Measurements from ENCODE around the gene ATP1A1. TPM values are rescaled to one million over a fixed set of nuclear protein-coding genes. Genes with fewer than 3 reads are reported as not detected.
A peak's percentile ranks its signal among the peaks of the same experiment; 100 is the strongest.

Gene ATP1A1
- total RNA-seq, 1 donor = 122 TPM

DNA sequence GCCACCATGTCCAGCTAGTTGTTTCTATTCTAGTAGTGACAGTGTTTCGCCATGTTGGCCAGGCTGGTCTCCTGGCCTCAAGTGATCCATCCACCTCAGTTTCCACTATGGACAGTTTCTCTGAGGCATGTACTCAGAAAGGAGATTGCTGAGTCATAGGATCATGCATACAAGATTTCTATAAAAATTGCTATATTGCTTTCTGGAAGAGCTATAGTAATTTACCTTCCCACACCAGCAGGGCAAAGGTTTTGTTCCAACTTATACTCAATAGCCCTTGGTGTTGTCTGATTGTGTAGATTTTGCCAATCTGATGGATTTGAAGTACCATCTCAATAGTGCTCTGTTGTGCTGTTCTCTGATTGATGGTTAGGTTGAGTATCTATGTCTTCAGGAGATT is 15.6 kb upstream of the ATP1A1 start:
- Histone ChIP-seq H3K9me3 (ENCODE audit: low read depth, low read length) (no peaks in the 10 kb centered on the region), H2AFZ (ENCODE audit: low read length) (peak overlapping the region; percentile 8), H3K4me1 (ENCODE audit: insufficient read depth, low read length) (peaks cover 25% of the 10 kb centered on the region), H4K20me1 (ENCODE audit: insufficient read depth, low read length) (no peaks in the 10 kb centered on the region), H3K4me2 (ENCODE audit: insufficient read depth, low read length) (no peak overlapping the region), H3K36me3 (ENCODE audit: insufficient read depth, low read length) (no peaks in the 10 kb centered on the region), H3K27me3 (ENCODE audit: insufficient read depth, low read length) (no peaks in the 10 kb centered on the region), H3K79me2 (ENCODE audit: insufficient read depth, low read length) (no peaks in the 10 kb centered on the region), H3K4me3 (ENCODE audit: insufficient read depth, low read length) (no peak overlapping the region), H3K27ac (ENCODE audit: low read depth, low read length) (peak overlapping the region; percentile 1)
- no peak for DNase-seq (ENCODE audit: insufficient read length, low spot score, missing footprints)
- TF ChIP-seq, protein P1, sequence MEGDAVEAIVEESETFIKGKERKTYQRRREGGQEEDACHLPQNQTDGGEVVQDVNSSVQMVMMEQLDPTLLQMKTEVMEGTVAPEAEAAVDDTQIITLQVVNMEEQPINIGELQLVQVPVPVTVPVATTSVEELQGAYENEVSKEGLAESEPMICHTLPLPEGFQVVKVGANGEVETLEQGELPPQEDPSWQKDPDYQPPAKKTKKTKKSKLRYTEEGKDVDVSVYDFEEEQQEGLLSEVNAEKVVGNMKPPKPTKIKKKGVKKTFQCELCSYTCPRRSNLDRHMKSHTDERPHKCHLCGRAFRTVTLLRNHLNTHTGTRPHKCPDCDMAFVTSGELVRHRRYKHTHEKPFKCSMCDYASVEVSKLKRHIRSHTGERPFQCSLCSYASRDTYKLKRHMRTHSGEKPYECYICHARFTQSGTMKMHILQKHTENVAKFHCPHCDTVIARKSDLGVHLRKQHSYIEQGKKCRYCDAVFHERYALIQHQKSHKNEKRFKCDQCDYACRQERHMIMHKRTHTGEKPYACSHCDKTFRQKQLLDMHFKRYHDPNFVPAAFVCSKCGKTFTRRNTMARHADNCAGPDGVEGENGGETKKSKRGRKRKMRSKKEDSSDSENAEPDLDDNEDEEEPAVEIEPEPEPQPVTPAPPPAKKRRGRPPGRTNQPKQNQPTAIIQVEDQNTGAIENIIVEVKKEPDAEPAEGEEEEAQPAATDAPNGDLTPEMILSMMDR (IDR thresholded peaks at IDR 0.05; ENCODE audit: extremely low read depth, low read depth, low read length) = no peak

DNA sequence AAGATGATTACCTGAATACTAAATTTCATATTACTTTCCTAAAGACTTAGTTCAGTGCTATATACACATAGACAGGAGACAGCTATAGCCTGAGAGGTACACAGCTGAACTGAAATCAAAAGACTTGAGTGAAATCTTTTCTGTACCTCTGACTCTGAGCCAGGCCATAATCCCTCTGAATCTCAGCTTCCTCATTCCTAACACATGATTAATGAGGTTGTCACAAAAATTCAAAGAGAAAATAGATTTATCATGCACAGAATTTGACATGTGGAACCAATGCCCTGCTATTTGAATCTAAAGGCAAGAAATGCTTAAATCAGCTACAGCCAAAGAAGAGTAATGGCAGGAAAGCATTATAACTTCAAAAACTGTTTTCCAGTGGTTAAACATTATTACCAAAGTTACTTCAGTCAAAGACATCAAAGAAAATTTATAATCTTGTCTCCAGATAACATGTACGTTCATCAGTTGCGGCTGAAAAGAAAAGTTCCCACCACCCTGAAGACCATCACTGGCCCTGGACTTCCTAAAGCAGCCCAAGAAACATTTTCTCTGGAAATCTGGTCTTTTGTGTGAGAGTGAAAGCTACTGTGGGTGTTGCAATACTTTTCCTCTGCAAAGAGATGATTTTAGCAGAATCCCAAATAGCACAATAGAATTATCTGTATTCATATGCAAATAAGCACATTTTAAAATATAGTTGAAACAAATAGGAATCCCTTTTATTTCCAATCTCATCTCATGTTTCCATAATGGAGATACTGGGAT is 13.8 kb upstream of the ATP1A1 start:
- Histone ChIP-seq H3K9me3 (ENCODE audit: low read depth, low read length) (no peaks in the 10 kb centered on the region), H3K36me3 (ENCODE audit: insufficient read depth, low read length) (no peaks in the 10 kb centered on the region), H3K4me1 (ENCODE audit: insufficient read depth, low read length) (peaks cover 25% of the 10 kb centered on the region), H2AFZ (ENCODE audit: low read length) (no peak overlapping the region), H3K4me3 (ENCODE audit: insufficient read depth, low read length) (no peak overlapping the region), H3K4me2 (ENCODE audit: insufficient read depth, low read length) (peak overlapping the region; percentile 20), H3K27ac (ENCODE audit: low read depth, low read length) (no peak overlapping the region), H4K20me1 (ENCODE audit: insufficient read depth, low read length) (no peaks in the 10 kb centered on the region), H3K79me2 (ENCODE audit: insufficient read depth, low read length) (no peaks in the 10 kb centered on the region), H3K27me3 (ENCODE audit: insufficient read depth, low read length) (no peaks in the 10 kb centered on the region)
- DNase-seq (ENCODE audit: insufficient read length, low spot score, missing footprints) = no peak
- TF ChIP-seq, protein P1 (IDR thresholded peaks at IDR 0.05; ENCODE audit: extremely low read depth, low read depth, low read length) = no peak

DNA sequence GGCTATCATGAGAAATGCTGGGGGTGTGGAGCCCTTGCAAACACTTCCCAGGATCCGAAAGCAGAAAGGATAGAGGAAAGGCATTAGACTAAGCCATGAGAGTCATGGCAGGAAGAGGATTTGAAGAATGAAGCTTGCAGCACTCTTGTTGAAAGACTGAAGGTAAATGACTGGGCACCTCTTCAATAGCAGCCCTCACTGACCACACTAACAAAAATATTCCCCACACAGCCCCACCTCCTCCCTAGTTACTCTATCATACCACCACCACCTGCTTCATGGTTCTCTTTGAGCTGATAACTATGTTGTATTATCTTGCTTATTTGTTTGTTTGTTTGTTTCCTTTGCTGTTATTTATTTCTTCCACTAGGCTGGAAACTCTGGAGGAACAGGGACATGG is 13.2 kb upstream of the ATP1A1 start:
- Histone ChIP-seq H3K27ac (ENCODE audit: low read depth, low read length) (no peak overlapping the region), H3K36me3 (ENCODE audit: insufficient read depth, low read length) (no peaks in the 10 kb centered on the region), H3K4me1 (ENCODE audit: insufficient read depth, low read length) (peaks cover 25% of the 10 kb centered on the region), H3K9me3 (ENCODE audit: low read depth, low read length) (no peaks in the 10 kb centered on the region), H3K4me3 (ENCODE audit: insufficient read depth, low read length) (no peak overlapping the region), H3K4me2 (ENCODE audit: insufficient read depth, low read length) (no peak overlapping the region), H2AFZ (ENCODE audit: low read length) (no peak overlapping the region), H3K79me2 (ENCODE audit: insufficient read depth, low read length) (no peaks in the 10 kb centered on the region), H3K27me3 (ENCODE audit: insufficient read depth, low read length) (peaks cover 3% of the 10 kb centered on the region), H4K20me1 (ENCODE audit: insufficient read depth, low read length) (no peaks in the 10 kb centered on the region)
- no peak for DNase-seq (ENCODE audit: insufficient read length, low spot score, missing footprints)
- TF ChIP-seq, protein P1 (IDR thresholded peaks at IDR 0.05; ENCODE audit: extremely low read depth, low read depth, low read length) = no peak

DNA sequence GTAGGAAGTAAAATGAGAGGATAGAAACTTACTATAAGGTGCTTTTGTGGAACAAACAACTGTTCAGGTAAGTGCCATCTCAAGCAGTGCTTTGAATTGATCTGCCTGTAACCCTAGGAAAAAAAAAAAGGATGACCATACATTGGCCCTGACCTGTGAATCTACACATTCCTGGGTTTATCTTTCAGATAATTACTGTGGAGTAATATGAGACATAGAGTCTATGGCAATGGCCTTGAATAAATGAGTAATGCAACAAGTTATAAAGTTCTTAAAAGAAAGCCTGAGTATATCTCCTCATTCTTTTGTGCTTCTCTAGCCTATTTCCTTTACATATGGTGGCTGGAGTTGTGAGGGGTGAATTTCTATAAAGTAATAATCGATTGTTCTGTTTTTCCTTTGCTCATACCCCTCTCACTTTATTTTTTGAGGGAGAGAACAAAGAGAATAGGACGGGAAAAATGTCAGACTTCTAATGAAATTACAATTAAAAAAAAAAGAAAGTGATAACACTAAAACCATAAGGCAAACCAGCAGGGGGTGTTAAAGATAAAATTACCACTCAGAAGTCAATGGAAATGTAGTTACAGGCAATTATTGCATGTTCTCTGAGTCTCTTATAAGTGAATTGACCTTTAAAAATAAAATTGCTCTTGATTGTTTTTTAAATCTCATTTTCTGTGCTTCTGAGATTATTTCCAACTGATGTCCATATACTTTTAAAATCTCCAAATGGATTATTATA is 12.4 kb upstream of the ATP1A1 start:
- Histone ChIP-seq H4K20me1 (ENCODE audit: insufficient read depth, low read length) (no peaks in the 10 kb centered on the region), H3K4me1 (ENCODE audit: insufficient read depth, low read length) (peaks cover 25% of the 10 kb centered on the region), H3K36me3 (ENCODE audit: insufficient read depth, low read length) (no peaks in the 10 kb centered on the region), H3K9me3 (ENCODE audit: low read depth, low read length) (no peaks in the 10 kb centered on the region), H3K4me3 (ENCODE audit: insufficient read depth, low read length) (no peak overlapping the region), H3K4me2 (ENCODE audit: insufficient read depth, low read length) (no peak overlapping the region), H2AFZ (ENCODE audit: low read length) (no peak overlapping the region), H3K79me2 (ENCODE audit: insufficient read depth, low read length) (no peaks in the 10 kb centered on the region), H3K27me3 (ENCODE audit: insufficient read depth, low read length) (peaks cover 6% of the 10 kb centered on the region), H3K27ac (ENCODE audit: low read depth, low read length) (no peak overlapping the region)
- DNase-seq (ENCODE audit: insufficient read length, low spot score, missing footprints) = no peak
- TF ChIP-seq, protein P1 (IDR thresholded peaks at IDR 0.05; ENCODE audit: extremely low read depth, low read depth, low read length) = peak; percentile 42

Data from osteoblast (primary cell).